Natural killer cell (primary cell): ENCODE results near the gene RGS3. TPM values are rescaled to one million over a fixed set of nuclear protein-coding genes. Genes with fewer than 3 reads are reported as not detected.

Experiments
- ATAC-seq, 3 donors: fragments of 150-1000 bp in 2 of 3; fragments of 200-7000 bp in 1 of 3; cut with Tn5 transposase; 1 replicate in 1 of 3; 2 replicates in 2 of 3; pipeline ENCODE4 v1.10.0; 2021; ENCODE audit warnings: mild to moderate bottlenecking in 2 of 3, moderate library complexity in 2 of 3
- DNase-seq, 2 donors: peaks; one replicate each; pipeline versions ENCODE4 v3.0.0 to v3.0.0-alpha.2; 2013 to 2021; ENCODE audit warnings: mixed read lengths in 1 of 2
- H3K27ac ChIP-seq: one replicate; pipeline ENCODE4 v1.5.1; 2013; ENCODE audit warnings: mild to moderate bottlenecking, low read length
- H3K27me3 ChIP-seq: one replicate; pipeline ENCODE4 v1.6.1; 2013; ENCODE audit warnings: low read length; ENCODE audit not compliant: control insufficient read depth, insufficient read depth
- H3K36me3 ChIP-seq: one replicate; pipeline ENCODE4 v1.6.1; 2013; ENCODE audit warnings: low read length; ENCODE audit not compliant: control insufficient read depth, insufficient read depth
- H3K4me1 ChIP-seq: one replicate; pipeline ENCODE4 v1.6.1; 2013; ENCODE audit warnings: low read length; ENCODE audit not compliant: control insufficient read depth, insufficient read depth
- H3K4me3 ChIP-seq: one replicate; pipeline ENCODE4 v1.5.1; 2013; ENCODE audit warnings: low read length
- H3K9me3 ChIP-seq: one replicate; pipeline ENCODE4 v1.6.1; 2013; ENCODE audit warnings: low read length; ENCODE audit not compliant: control insufficient read depth, insufficient read depth
- H3K27ac Mint-ChIP-seq, 2 donors: one replicate each; pipeline ENCODE4 v1.8.0; 2022; ENCODE audit warnings: mild to moderate bottlenecking in 2 of 2, mixed read lengths in 2 of 2, moderate library complexity in 1 of 2
- H3K27me3 Mint-ChIP-seq, 2 donors: one replicate each; pipeline ENCODE4 v1.8.0; 2022; ENCODE audit warnings: low read depth in 2 of 2, mixed read lengths in 2 of 2
- H3K36me3 Mint-ChIP-seq: one replicate; pipeline ENCODE4 v1.8.0; 2022; ENCODE audit warnings: mixed read lengths
- H3K4me1 Mint-ChIP-seq, 2 donors: one replicate each; pipeline ENCODE4 v1.8.0; 2022; ENCODE audit warnings: mixed read lengths in 2 of 2
- H3K4me3 Mint-ChIP-seq: one replicate; pipeline ENCODE4 v1.8.0; 2022; ENCODE audit warnings: mild to moderate bottlenecking, moderate library complexity, mixed read lengths
- H3K9me3 Mint-ChIP-seq, 2 donors: one replicate each; pipeline ENCODE4 v1.8.0; 2022; ENCODE audit warnings: mixed read lengths in 2 of 2
- WGBS: methylation state at CpG from one replicate; pipeline ENCODE4 v1.1.7; 2013; ENCODE audit warnings: missing lambda C conversion rate; ENCODE audit not compliant: insufficient coverage; 5-methylcytosine and 5-hydroxymethylcytosine counted together
- intact Hi-C: fragments of 100-400 bp; cut with micrococcal nuclease; formaldehyde crosslinking; loops from one replicate; pipeline ENCODE4 v1.14.2; 2022
- total RNA-seq, 4 donors: library from RNA; stranded (reverse); fragments of 120-200 nt in 1 of 4; gene quantifications; one replicate each; pipeline versions ENCODE4 v1.2.3 to v1.2.4, GENCODE V29; 2013 to 2022
- TF ChIP-seq, protein P1 (sequence below): fragments of 200-600 bp; IDR thresholded peaks from one replicate; pipeline ENCODE4 v1.8.0; 2022; ENCODE audit warnings: antibody characterized with exemption

The RGS3 gene
- total RNA-seq, 3 donors from 2014 or later (not counting 1 experiment from before 2014, with no cell fraction given), result 148 to 269 (median 190) TPM

DNA sequence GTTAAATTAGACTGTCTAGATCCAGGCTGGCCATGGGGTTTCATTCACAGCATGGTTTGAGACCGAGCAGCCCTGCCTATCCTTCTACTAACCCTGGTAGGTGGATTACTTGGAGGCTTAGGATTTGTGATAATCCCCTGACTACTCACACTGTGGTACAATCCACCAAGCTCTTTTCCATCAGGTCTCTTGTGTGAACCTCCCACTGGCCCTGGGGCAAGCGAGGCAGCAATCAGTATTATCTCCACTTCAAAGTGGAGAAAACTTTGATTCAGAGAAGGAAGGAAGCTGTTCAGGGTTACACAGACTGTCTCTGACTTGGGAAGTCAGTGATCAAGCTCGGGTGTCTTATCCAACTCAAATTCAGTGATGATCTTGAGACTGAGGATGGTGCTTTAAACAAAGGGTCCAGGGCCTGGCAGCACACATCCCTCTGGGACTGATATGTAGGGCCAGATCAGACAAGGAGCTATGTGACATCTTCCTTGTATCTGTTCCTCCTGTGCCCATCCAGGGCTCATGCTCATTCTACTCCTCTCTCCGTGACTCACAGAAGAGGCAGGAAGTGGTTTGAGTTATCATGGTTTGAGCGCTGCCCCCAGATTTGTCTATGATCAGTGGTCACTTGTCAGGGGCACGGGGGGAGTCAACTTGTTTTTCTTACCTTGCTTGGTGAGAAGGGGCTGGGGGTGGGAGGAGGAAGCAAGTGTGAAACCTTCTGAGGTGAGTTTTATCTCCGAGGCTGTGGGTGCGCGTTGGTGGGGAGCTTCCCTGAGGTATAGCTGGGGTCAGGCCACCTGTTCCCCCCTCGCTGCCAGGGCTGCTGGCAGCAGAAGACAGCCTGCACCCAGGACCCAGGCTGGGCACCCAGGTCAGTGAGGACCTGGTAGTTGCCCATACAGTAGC, 48.6 kb downstream of the RGS3 start:
- H3K4me1 ChIP-seq, result peaks cover 70% of the 10 kb centered on the region
- intact Hi-C loops, result loop anchor here (1.0 to 10.0 kb wide), 2 partner anchors 67 to 237 kb away; partner anchors contain the start of genes CDC26 and PRPF4
- WGBS, result 10% methylated on average over 10 of the region's 10 CpGs
- ATAC-seq (peak; percentile 60 to 76 (median 62)), DNase-seq (peak; percentile 67 to 82)
- peaks cover 64 to 70% of the 10 kb centered on the region in 2 donors for H3K4me1 Mint-ChIP-seq
- H3K4me3 ChIP-seq, result no peak overlapping the region
- H3K27ac ChIP-seq, result peak overlapping the region; percentile 64
- no peaks in the 10 kb centered on the region for H3K36me3 ChIP-seq
- H3K36me3 Mint-ChIP-seq, result no peaks in the 10 kb centered on the region
- H3K9me3 Mint-ChIP-seq, result no peaks in the 10 kb centered on the region
- no peaks in the 10 kb centered on the region for H3K9me3 ChIP-seq
- peak overlapping the region; percentile 85 to 93 for H3K27ac Mint-ChIP-seq
- TF ChIP-seq, protein P1, sequence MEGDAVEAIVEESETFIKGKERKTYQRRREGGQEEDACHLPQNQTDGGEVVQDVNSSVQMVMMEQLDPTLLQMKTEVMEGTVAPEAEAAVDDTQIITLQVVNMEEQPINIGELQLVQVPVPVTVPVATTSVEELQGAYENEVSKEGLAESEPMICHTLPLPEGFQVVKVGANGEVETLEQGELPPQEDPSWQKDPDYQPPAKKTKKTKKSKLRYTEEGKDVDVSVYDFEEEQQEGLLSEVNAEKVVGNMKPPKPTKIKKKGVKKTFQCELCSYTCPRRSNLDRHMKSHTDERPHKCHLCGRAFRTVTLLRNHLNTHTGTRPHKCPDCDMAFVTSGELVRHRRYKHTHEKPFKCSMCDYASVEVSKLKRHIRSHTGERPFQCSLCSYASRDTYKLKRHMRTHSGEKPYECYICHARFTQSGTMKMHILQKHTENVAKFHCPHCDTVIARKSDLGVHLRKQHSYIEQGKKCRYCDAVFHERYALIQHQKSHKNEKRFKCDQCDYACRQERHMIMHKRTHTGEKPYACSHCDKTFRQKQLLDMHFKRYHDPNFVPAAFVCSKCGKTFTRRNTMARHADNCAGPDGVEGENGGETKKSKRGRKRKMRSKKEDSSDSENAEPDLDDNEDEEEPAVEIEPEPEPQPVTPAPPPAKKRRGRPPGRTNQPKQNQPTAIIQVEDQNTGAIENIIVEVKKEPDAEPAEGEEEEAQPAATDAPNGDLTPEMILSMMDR, result no peak
- no peaks in the 10 kb centered on the region for H3K27me3 ChIP-seq
- no peaks in the 10 kb centered on the region for H3K27me3 Mint-ChIP-seq
- H3K4me3 Mint-ChIP-seq, result peak overlapping the region; percentile 71

DNA sequence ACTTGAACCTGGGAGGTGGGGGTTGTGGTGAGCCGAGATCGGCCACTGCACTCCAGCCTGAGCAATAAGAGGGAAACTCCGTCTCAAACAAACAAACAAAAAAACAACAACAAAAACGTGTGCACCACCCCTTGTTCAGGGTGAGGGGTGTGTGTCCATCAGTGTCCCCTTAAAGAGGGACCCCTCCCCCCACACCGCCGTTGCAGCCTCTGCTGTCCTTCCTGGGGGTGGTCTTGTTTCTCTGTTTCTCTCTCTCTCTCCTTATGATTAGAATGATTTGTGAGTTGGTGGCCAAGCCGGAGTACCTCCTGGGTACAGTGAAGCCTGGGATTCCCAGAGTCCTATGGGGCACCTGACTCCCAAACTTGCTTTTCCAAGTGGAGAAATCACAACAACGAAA, 49.6 kb downstream of the RGS3 start:
- intact Hi-C loops, result loop anchor here (10.0 kb wide), 1 partner anchor 238 kb away; the partner anchor contains the start of genes CDC26 and PRPF4
- Histone ChIP-seq H3K9me3 (no peaks in the 10 kb centered on the region), H3K4me3 (no peak overlapping the region), H3K27ac (peak overlapping the region; percentile 64), H3K36me3 (no peaks in the 10 kb centered on the region), H3K27me3 (no peaks in the 10 kb centered on the region), H3K4me1 (peaks cover 65% of the 10 kb centered on the region)
- Mint-ChIP-seq H3K4me3 (peak overlapping the region; percentile 78), H3K27ac (peak overlapping the region; percentile 85 to 93), H3K36me3 (peaks cover under 1% of the 10 kb centered on the region), H3K27me3 (no peaks in the 10 kb centered on the region), H3K9me3 (no peaks in the 10 kb centered on the region), H3K4me1 (peaks cover 73 to 80% of the 10 kb centered on the region in 2 donors)
- 76% methylated on average over 5 of the region's 8 CpGs for WGBS
- DNase-seq (no peak), ATAC-seq (no peak)
- TF ChIP-seq, protein P1, result no peak

DNA sequence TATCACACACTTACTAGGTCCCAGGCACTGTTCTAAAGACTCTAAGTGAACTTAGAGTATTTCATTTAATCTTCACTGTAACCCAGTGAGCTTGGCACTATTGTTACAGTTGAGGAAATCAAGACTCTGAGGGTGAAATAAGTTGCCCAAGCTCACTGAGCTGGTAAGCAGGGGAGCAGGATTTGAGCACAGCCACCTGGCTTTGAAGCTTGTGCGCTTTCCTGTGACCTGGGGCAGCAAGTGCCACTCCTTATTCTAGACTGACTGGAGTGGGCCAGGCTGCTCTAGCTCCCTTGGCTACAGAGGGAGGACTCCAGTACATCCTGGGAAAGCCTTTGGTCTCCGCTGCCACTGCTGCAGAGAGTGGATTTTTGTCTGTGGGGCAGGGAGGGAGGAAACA, 50.0 kb downstream of the RGS3 start:
- intact Hi-C loops, result loop anchor here (10.0 kb wide), 1 partner anchor 239 kb away; the partner anchor contains the start of genes CDC26 and PRPF4
- Mint-ChIP-seq H3K27ac (peak overlapping the region; percentile 85 to 93), H3K36me3 (peaks cover 5% of the 10 kb centered on the region), H3K27me3 (no peaks in the 10 kb centered on the region), H3K4me3 (peak overlapping the region; percentile 78), H3K9me3 (no peaks in the 10 kb centered on the region), H3K4me1 (peaks cover 73 to 80% of the 10 kb centered on the region in 2 donors)
- DNase-seq (peak in 1 of 2 donors; percentile 52), ATAC-seq (no peak)
- no peaks in the 10 kb centered on the region for H3K9me3 ChIP-seq
- no peaks in the 10 kb centered on the region for H3K27me3 ChIP-seq
- H3K4me3 ChIP-seq, result no peak overlapping the region
- H3K36me3 ChIP-seq, result no peaks in the 10 kb centered on the region
- TF ChIP-seq, protein P1, result no peak
- peaks cover 62% of the 10 kb centered on the region for H3K4me1 ChIP-seq
- 81% methylated on average over 2 of the region's 2 CpGs for WGBS
- H3K27ac ChIP-seq, result no peak overlapping the region
